Measurements from ENCODE around the gene RAD51B. TPM values are rescaled to one million over a fixed set of nuclear protein-coding genes. Genes with fewer than 3 reads are reported as not detected.

Gene RAD51B
- polyA plus RNA-seq, 3 donors, result 3.6 to 11.6 (median 9.4) TPM

GRCh38 chr14:68229423-68230100 lies 410.0 kb downstream of the RAD51B start:
- 100% methylated on average over 2 of the region's 3 CpGs for WGBS (ENCODE audit: insufficient coverage)

More at GRCh38 chr14:68229423-68230100, 410.0 kb downstream of the RAD51B start:
- H3K79me2 ChIP-seq (ENCODE audit: insufficient read depth, low read length), result no peaks in the 10 kb centered on the region
- Mint-ChIP-seq H3K27ac (no peak overlapping the region), H3K9me3 (peaks cover 0 to 3% (median 0%) of the 10 kb centered on the region in 7 donors), H3K4me3 (no peak overlapping the region), H3K4me1 (peaks cover 2% of the 10 kb centered on the region), H3K27me3 (ENCODE audit: low read depth in 3 of 3) (no peaks in the 10 kb centered on the region), H3K36me3 (peaks cover 0 to 3% of the 10 kb centered on the region in 2 donors)
- intact Hi-C loops (cut with micrococcal nuclease), result no loop called here
- no peaks in the 10 kb centered on the region for H3K4me1 ChIP-seq (ENCODE audit: control insufficient read depth in 1 of 2, insufficient read depth in 2 of 2, low read length in 2 of 2)
- DNase-seq, result no peak
- no peaks in the 10 kb centered on the region for H3K36me3 ChIP-seq (replicated peaks in 1 of 2; ENCODE audit: control insufficient read depth in 1 of 2, insufficient read depth in 2 of 2, low read length in 2 of 2)
- no peak overlapping the region for H2AFZ ChIP-seq (ENCODE audit: insufficient read depth, low read depth, low read length, poor library complexity, severe bottlenecking)
- no peaks in the 10 kb centered on the region for H3K27me3 ChIP-seq (ENCODE audit: control insufficient read depth in 2 of 2, insufficient read depth in 2 of 2, low read length in 2 of 2)
- H3K9me3 ChIP-seq (replicated peaks in 1 of 2; ENCODE audit: control insufficient read depth in 1 of 2, insufficient read depth in 1 of 2, low read length in 2 of 2), result no peaks in the 10 kb centered on the region
- TF ChIP-seq CTCF (IDR thresholded peaks at IDR 0.05), result no peak
- no peak overlapping the region for H3K4me3 ChIP-seq (replicated peaks in 1 of 3; ENCODE audit: low read depth in 2 of 3, low read length in 3 of 3)
- H4K20me1 ChIP-seq (ENCODE audit: insufficient read depth, low read length), result no peaks in the 10 kb centered on the region
- no peak overlapping the region for H3K27ac ChIP-seq (ENCODE audit: low read depth in 1 of 2, low read length in 2 of 2)
- H3K4me2 ChIP-seq (replicated peaks; ENCODE audit: extremely low read depth, low read length, poor library complexity, severe bottlenecking), result no peak overlapping the region
- no peak overlapping the region for H3K9ac ChIP-seq (ENCODE audit: insufficient read depth, low read length, poor library complexity, severe bottlenecking)
